Measurements from ENCODE around the gene MAD1L1. TPM values are rescaled to one million over a fixed set of nuclear protein-coding genes. Genes with fewer than 3 reads are reported as not detected.

Gene MAD1L1
- total RNA-seq, 2 donors from 2014 or later: 59.1 to 61.4 TPM

- TF ChIP-seq CTCF (conservative IDR thresholded peaks at IDR 0.05): no peak
- Mint-ChIP-seq H3K4me3 (no peak overlapping the region), H3K36me3 (ENCODE audit: low read depth) (peaks cover 6% of the 10 kb centered on the region), H3K4me1 (peaks cover 9% of the 10 kb centered on the region), H3K27ac (no peak overlapping the region), H3K27me3 (ENCODE audit: insufficient read depth) (no peaks in the 10 kb centered on the region), H3K9me3 (no peaks in the 10 kb centered on the region)
- no peaks in the 10 kb centered on the region for H3K27me3 ChIP-seq (ENCODE audit: control insufficient read depth, insufficient read depth, low read length, poor library complexity, severe bottlenecking)
- WGBS, 2 experiments (ENCODE audit: insufficient coverage in 1 of 2, insufficient read length in 1 of 2): 91 to 93% methylated on average over 11 to 35 of the region's 37 CpGs
- no peaks in the 10 kb centered on the region for H3K4me1 ChIP-seq (ENCODE audit: control insufficient read depth, insufficient read depth, low read length)
- H3K36me3 ChIP-seq (ENCODE audit: control insufficient read depth, insufficient read depth, low read length): peaks cover 3% of the 10 kb centered on the region
- no peak overlapping the region for H3K27ac ChIP-seq (ENCODE audit: low read depth, low read length)
- no peaks in the 10 kb centered on the region for H3K9me3 ChIP-seq (ENCODE audit: control insufficient read depth, low read length)
- no peak overlapping the region for H3K4me3 ChIP-seq (ENCODE audit: low read length)
- no peak overlapping the region for H3K9ac ChIP-seq (ENCODE audit: extremely low read depth, low read length, poor library complexity, severe bottlenecking)
- no peak for DNase-seq
Measured at GRCh38 chr7:2049782-2050510, 182.8 kb downstream of the MAD1L1 start.

GRCh38 chr7:2049111-2049781, 183.5 kb downstream of the MAD1L1 start:
- H3K9ac ChIP-seq (ENCODE audit: extremely low read depth, low read length, poor library complexity, severe bottlenecking): no peak overlapping the region
- DNase-seq: no peak
- no peaks in the 10 kb centered on the region for H3K9me3 ChIP-seq (ENCODE audit: control insufficient read depth, low read length)
- WGBS, 2 experiments (ENCODE audit: insufficient coverage in 1 of 2, insufficient read length in 1 of 2): 93 to 96% methylated on average over 9 to 15 of the region's 15 CpGs
- no peak for TF ChIP-seq CTCF (conservative IDR thresholded peaks at IDR 0.05)
- H3K4me3 ChIP-seq (ENCODE audit: low read length): no peak overlapping the region
- Mint-ChIP-seq H3K27me3 (ENCODE audit: insufficient read depth) (no peaks in the 10 kb centered on the region), H3K36me3 (ENCODE audit: low read depth) (peaks cover 10% of the 10 kb centered on the region), H3K27ac (no peak overlapping the region), H3K9me3 (no peaks in the 10 kb centered on the region), H3K4me3 (no peak overlapping the region), H3K4me1 (peaks cover 6% of the 10 kb centered on the region)
- no peaks in the 10 kb centered on the region for H3K36me3 ChIP-seq (ENCODE audit: control insufficient read depth, insufficient read depth, low read length)
- no peak overlapping the region for H3K27ac ChIP-seq (ENCODE audit: low read depth, low read length)
- H3K27me3 ChIP-seq (ENCODE audit: control insufficient read depth, insufficient read depth, low read length, poor library complexity, severe bottlenecking): no peaks in the 10 kb centered on the region
- no peaks in the 10 kb centered on the region for H3K4me1 ChIP-seq (ENCODE audit: control insufficient read depth, insufficient read depth, low read length)

- Mint-ChIP-seq H3K27me3 (ENCODE audit: insufficient read depth) (no peaks in the 10 kb centered on the region), H3K27ac (no peak overlapping the region), H3K4me1 (peaks cover 6% of the 10 kb centered on the region), H3K4me3 (no peak overlapping the region), H3K9me3 (no peaks in the 10 kb centered on the region), H3K36me3 (ENCODE audit: low read depth) (peaks cover 15% of the 10 kb centered on the region)
- Histone ChIP-seq H3K4me1 (ENCODE audit: control insufficient read depth, insufficient read depth, low read length) (no peaks in the 10 kb centered on the region), H3K36me3 (ENCODE audit: control insufficient read depth, insufficient read depth, low read length) (peaks cover 3% of the 10 kb centered on the region), H3K27ac (ENCODE audit: low read depth, low read length) (no peak overlapping the region), H3K4me3 (ENCODE audit: low read length) (no peak overlapping the region), H3K9me3 (ENCODE audit: control insufficient read depth, low read length) (no peaks in the 10 kb centered on the region), H3K27me3 (ENCODE audit: control insufficient read depth, insufficient read depth, low read length, poor library complexity, severe bottlenecking) (no peaks in the 10 kb centered on the region), H3K9ac (ENCODE audit: extremely low read depth, low read length, poor library complexity, severe bottlenecking) (no peak overlapping the region)
- WGBS, 2 experiments (ENCODE audit: insufficient coverage in 1 of 2, insufficient read length in 1 of 2): 91 to 100% methylated on average over 4 to 11 of the region's 11 CpGs
- no peak for DNase-seq
- no peak for TF ChIP-seq CTCF (conservative IDR thresholded peaks at IDR 0.05)
Measured at GRCh38 chr7:2048531-2048930, 184.2 kb downstream of the MAD1L1 start.

Data from endodermal cell (in vitro differentiated cells).